SKM-1 (cell line): ENCODE data around the gene ARID5B.

Source experiments
- DNase-seq: peaks from one replicate; lab custom pipeline; 2025; ENCODE audit not compliant: unreplicated experiment; lab: John Stamatoyannopoulos, UW

Gene ARID5B

GRCh38 chr10:61887772-61888171, 13.7 kb upstream of the ARID5B start:
- DNase-seq: no peak

DNA sequence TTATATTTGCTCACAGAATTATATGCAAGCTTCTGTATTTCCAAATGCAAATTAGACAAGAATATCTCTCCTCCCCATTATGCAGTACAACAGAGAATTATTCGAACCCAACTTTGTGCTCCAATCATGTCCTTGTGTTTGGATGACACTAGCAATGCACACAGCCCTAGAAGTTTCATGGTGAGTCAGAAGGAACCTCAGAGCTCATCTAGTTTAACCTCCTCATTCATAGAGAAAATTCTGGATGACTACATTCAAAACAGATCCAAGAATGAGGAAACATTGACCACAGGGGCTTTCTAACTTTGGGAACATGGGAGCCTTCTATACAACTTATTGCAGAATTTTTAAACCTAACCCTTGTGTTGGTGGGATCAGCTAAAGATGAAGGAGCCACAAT, 12.8 kb upstream of the ARID5B start:
- no peak for DNase-seq

GRCh38 chr10:61890430-61890829, 11.1 kb upstream of the ARID5B start:
- DNase-seq: no peak

DNA sequence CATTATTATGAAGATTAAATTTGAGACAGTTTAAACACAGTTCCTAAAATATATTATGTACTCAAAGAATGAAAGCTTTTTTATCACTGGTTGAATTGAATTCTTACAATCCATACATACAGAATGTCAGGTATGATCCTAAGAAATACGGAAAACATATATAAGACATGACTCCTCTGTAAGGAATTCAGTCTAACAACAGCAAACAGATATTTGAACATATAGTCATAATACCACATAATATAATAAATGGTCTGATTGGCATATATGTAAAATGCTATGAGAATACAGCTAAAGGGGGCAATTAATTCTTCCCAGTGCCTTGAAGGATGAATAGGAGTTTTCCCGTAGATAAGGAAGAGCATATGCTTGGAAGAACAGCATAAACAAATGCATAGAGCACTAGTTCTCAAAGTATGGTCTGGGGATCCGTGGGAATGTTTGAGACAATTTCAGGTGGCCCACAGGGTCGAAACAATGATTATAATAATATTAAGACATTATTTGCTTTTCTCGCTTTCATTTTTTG, 10.6 kb upstream of the ARID5B start:
- no peak for DNase-seq

DNA sequence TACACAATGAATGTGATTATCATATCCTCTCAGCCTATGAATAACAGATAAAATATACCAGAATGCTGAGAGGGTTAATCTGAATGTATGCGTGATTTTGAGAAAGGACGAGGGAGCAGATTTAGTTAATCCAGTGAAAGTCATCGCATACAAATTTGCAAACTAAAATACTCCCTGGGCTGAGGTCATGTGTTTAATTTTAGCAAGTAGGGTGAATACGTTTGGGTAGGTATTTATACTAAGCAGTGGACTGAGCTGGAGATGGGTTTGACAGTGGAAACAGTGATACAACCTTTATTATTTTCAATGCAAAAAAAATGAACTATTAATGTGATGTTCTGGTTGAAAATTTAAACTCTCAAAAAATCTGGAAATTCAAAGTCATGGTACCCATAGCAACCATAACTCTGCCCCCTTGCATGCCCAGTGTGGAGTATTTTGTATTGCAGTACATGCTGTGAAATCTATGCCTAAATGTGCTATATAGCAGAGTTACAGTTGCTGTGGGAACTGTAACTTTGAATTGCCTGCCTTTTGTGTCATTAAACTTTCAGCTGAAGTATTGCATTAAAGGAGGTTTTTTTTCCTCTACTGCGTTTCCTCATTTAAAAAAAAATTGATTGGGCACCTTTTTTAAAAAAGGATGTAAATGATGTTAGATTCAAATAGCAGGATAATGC, 9.5 kb upstream of the ARID5B start:
- no peak for DNase-seq

DNA sequence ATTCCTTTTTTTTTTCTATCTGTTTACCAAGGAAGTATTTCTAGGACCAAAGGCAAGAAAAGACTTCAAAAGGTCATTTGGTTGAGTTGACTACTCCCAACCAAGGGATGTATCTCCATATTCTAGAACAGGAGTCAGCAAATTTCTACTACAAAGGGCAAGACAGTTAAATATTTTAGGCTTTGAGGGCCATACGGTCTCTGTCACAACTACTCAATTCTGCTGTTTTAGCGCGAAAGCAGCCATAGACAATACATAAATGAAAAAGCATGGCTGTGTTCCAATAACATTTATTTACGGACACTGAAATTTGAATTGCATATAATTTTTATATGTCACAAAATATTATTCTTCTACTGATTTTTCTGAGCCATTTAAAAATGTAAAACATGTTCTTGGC, 8.5 kb upstream of the ARID5B start:
- DNase-seq: no peak

DNA sequence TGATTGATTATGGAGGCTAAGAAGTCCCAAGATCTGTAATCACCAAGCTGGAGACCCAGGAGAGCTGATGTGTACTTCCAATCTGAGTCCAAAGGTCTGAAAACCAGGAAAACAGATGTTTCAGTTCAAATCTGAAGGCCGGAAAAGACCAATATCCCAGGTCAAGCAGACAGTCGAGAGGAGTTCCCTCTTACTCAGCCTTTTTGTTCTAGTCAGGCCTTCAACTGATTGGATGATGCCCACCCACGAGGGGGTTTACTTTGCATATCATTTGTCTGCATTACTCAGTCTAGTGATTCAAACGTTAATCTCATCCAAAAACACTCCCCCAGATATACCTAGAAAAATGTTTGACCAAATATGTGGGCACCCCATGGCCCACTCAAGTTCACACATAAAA, 7.4 kb upstream of the ARID5B start:
- DNase-seq: no peak

DNA sequence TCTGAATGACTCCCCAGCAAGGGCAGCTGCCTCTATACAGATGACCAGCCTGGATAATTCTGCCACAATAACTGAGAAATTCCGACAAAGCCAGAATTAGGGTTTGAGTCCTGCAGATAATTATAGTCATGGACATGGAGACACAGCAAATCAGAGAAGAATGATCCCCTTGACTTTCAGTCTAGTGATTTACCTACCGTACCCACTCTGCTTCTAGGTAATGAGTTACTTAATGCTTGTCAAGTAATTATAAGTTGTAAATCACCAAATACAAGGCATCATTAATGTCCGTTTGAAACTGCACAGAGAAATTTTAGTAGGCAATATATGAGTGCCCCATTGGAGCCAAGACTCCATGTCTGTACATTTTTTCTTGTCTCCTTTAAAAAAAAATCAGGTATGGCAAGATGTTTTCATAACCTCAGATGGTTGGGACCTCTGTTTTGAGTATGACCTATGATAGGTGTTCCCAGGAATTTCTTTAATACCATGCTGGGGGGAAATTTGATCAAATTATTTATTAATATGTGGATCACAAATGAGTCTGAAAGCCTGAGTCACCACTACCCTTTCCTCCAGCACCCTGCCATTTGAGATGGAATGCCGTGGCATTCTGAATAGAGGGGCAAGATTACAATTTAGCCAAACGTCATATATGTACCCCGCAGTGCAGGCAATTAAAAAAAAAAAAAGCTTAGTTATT, 5.5 kb upstream of the ARID5B start:
- DNase-seq: no peak

DNA sequence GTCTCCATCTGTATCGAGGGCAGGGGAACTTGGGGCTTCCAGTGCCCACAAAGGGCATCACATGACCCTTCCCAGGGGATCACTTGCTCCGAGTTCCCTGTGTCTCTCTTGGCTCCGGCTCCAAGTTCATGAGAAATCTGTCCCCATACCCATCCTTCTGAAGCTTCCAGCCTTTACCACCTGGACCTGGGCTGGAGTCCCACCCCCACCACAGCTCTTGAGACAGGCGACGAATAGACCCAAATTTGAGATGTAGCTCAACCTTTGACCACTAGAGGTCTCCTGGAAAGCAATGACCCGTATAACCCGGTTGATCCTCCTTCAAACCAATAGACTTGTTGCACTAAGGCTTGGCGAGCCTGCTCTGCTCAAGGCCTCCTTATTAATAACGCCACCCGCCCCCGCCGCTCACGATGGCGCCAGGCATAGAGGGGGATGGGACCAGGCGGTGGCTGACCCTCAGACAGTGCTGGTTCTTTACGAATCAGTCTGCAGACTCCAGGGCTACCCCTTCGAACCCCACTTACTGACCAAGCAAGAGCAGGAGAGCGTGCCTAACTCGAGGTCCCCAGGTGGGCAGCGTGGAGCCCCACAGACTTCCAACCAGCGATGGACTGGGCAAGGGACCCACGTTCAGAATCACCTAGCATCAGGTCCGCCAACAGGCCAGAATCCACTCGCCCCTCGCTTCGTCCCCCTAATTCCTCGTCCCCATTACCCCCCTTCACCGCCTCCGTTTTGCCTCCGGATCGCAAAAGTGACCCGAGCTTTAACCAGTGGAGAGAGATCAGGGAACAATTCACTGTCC, 4.4 kb upstream of the ARID5B start:
- peak; percentile 30 for DNase-seq

DNA sequence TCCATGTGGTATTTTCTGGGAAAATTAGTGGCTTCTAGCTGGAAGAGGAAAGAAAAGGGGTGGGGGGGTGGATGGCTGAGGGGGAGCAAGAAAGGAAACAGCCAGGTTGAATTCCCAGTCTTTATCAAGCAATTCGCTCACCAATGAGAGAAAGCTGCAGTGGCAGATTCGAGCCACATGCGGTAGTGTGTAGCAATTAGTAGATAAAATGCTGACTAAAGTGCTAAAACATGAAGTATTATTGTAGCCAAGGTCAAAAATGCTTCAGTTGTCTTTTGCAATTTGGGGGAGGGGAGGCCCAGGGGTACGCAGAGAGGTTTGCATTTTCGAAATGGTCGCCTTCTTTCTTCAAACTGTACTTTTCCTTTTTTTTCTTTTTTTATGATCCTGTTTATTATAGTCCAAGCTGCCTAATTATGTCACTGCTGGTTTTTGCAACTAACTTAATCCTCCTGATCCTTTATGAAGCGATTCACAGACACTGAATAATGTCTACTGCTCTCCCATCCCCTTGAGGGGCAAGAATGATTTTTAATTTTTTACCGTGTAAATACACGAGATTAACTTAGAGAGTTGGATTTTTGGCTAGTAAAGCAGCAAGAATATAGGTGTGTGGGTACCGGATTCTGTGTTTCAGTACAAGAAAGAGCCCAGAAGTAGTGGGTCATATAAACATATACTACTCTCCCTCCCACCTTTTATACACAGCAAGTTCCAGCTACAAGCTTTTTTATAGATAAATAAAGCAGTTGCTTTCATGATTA, 3.6 kb upstream of the ARID5B start:
- no peak for DNase-seq

DNA sequence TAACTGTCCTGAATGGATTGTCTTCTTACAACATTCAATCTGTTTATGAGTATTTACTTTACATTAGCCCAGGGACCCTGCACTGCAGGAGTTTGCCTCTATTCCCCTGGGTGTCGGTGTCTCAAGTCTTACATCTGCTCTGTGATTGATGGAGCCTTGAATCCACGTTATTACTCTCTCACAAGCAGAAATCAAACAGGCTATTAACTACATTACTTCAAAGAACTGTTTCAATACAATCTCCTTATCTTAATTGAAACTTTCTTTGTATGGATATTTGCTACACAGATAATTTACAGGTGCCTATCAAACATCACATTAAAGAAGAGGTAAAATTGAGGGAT, 3.1 kb upstream of the ARID5B start:
- no peak for DNase-seq

DNA sequence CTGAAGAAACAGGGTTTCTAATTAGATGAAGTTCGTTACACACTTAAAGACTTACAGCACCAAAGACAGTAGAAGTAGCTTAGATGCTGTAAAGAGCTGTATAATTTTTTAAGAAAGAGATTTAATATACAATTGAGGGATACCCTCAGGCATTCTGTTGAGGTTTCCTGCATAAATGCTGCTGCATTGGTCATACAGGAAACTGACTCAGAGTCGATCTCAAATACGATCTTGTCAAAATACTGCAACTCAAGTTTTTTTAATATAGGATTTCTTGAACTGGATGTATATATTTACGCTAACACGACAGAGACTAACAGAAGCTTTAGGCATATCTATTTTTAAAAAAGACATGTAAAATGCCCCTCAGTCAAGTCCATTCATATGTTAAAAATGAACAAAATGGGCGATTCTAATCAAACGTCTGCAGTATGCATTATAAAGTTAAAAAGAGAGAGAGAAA, 2.4 kb upstream of the ARID5B start:
- DNase-seq: no peak

GRCh38 chr10:61899663-61899996, 1.9 kb upstream of the ARID5B start:
- DNase-seq: no peak

DNA sequence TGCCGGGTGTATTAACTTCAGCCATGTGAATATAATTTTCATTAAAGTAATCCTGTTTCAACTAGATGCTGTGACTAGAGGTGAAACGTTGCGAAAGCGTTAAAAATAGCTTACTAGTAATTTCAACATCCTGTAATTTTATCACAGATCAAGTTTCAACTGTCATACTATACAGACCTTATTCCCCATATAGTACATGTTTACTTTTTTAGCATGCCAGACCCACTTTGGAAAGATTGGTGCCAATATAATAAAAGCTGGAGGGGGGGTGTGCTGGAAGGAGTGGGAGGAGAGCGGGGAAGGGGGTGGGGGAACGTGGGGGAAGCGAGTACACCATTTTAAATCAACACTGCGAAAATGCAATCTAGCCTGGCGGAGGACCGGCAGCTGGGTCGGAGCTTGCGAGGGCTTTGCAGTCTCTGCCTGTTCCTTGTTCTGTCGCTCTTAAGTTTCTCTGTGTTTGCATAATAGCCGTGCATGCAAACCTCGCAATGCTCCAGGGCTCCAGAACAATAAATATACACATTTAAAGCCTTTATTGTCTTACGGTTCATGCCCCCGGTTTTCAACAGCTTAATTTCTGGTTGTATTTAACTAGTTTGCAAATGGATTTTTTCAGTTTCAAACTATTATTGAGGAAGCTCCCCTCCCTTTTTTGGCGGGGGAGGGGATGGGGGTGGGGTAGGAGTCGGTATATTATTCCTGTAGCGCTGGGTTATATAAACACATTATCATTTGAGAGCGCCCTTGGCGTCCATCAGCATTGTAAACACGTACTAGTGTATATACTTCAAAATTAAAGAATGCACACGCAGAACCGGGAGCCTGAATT, 1.3 kb upstream of the ARID5B start:
- DNase-seq: peak; percentile 23

DNA sequence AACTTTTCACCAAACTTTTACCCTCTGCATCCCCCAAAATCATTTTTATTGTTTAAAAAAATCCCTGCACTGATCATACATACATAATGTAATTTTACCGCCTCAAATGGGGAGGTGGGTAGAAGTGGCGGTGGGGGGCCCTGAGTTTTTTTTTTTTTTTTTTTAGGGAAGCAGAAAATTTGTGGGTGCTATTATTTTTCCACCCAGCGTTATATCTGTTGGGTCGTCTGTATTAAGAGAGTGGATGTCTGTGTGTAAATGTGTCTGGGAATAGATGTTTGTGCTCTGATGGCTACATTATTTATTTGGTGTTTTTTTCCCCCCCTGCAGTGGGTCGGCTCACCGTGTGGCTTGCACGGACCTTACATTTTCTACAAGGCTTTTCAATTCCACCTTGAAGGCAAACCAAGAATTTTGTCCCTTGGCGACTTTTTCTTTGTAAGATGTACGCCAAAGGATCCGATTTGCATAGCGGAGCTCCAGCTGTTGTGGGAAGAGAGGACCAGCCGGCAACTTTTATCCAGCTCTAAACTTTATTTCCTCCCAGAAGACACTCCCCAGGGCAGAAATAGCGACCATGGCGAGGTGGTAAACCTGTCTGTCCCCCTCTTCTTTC, 438 bp downstream of the ARID5B start:
- no peak for DNase-seq

GRCh38 chr10:61902445-61903220, 1.1 kb downstream of the ARID5B start:
- DNase-seq: peak; percentile 52

GRCh38 chr10:61903221-61903927, 1.9 kb downstream of the ARID5B start:
- DNase-seq: no peak

DNA sequence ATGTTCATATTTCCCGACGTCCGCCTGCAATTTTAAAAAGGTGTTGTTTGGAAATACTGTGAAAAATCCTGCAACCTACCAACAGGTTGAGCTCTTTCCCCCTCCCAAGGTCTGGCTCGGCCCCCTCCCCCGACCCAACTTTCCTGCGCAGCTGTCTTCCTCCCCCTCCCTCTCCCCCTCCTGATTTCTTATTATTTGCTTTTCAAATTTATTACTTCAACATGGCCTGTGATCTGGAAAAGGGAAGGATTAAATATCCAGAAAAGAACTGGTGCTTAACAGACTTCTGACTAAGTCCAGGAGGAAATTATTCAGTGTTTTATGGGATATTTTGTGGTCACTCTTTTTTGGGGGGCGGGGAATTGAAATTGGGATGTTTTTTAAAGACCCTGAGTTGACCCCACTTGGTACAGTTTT, 2.4 kb downstream of the ARID5B start:
- no peak for DNase-seq
